GM19193 (cell line): Measurements from ENCODE around the gene GRM7.

Experiments
- POLR2A ChIP-seq: IDR thresholded peaks from 4 replicates; pipeline ENCODE4 v1.6.1; 2011; ENCODE audit not compliant: insufficient read depth, insufficient read length; ENCODE audit errors: extremely low read depth

The GRM7 gene

DNA sequence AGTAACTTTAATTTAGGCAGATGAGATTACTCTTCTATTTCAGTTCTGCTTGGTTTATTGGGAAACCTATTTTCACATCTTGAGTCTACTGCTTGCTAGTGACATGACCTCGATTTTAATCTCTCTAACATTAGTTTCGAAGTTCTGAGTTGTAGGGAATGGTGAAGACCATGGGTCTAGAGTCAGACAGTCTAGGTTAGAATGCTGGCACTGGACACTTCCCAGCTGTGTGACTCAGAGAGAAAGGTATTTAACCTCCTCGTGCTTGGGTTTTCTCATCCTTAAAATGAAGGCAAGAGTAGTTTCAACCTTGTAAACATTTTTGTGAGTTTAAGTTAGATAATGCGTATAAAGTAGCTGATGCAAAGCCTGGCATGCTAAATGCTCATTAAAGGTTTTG lies 422.1 kb downstream of the GRM7 start:
- no peak for TF ChIP-seq POLR2A

DNA sequence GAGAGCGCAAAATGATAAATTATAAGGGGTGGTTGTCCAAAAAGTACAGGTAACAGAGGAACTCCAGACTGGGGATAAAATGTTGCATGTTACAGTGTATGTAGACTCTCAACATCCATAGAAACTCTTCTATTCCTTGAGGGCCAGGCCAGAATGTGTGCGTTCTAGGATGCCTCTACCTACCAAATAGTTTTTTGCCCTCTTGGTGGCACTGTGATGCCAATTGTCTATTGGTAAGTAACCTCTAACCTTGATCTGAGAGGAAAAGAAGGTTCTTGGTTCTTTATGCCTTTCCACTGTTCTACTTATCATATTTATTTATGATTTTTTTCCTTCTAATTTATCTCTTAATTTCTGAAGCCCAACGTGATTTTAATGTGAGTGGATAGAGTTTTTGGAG lies 424.6 kb downstream of the GRM7 start:
- TF ChIP-seq POLR2A: no peak

DNA sequence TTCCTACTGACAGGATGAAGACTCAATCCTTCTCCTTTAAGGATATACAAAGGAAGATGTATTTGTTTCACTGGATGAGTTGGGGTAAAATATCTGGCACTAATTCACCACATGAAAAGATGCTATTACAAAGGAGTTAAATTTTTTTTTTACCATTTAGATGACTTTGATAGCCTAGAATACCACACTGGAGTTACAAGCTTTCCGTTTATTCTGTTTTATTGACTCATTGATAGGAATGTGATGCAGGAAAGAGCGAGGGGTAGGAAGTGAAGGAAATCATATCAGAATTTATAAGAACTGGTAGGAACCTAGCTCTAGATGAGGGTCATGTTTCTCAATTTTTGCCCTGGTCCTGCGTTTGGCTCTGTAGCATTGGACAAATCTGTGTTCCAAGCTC lies 427.2 kb downstream of the GRM7 start:
- no peak for TF ChIP-seq POLR2A

GRCh38 chr3:7289121-7289520 lies 428.2 kb downstream of the GRM7 start:
- no peak for TF ChIP-seq POLR2A

DNA sequence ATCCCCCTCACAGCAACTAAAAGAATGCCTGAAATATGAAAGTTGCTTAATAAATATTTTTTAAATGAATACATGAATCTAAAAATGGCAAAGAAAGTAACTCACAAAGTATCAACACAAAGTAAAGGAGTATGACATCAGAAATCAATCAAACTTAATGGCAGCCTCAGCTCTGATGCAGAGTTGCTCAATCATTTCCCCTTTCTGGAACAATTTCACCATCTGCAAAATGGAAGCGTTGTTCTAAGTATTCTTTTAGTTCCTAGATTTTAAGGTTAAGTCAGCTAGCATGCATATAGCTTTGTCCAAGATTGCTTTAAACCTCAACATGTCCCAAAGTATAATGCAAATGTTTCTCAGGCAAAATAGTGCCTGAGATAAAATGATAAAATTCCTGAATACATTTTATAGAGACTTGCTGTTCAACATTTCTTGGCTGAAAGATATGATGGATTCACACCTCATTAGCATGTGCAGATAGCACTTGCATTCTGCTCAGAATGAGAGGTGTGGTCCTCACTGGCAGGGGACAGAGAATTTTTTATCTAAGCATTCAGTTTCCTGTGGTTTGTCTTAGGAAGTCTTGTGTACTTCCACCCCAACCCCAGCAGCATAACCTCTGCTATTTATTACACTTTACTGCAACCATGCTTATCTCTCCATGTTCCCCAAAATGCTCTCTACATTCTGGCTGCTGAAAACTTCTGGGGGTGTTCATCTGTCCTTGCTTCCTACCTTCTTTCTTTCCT lies 429.3 kb downstream of the GRM7 start:
- no peak for TF ChIP-seq POLR2A

GRCh38 chr3:7292362-7292761 lies 431.4 kb downstream of the GRM7 start:
- TF ChIP-seq POLR2A: no peak

DNA sequence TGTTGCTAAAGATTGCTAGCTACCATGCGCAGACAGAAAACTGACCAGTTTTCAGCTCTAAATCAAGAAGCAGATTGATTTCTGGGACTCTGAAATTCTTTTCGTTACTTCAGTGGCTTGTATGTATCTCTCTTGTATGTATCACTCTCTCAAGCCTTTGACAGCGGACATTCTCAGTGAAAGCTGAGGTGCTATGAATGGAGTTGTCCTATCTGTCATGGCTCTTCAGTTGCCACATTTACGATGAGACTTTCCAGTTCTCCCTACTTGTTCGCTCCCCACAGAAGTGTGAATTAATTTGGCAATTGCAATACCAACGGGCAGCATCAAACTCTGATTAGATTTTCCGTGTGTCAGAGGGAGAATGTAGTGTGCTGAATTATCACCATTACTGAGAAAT lies 432.4 kb downstream of the GRM7 start:
- no peak for TF ChIP-seq POLR2A

DNA sequence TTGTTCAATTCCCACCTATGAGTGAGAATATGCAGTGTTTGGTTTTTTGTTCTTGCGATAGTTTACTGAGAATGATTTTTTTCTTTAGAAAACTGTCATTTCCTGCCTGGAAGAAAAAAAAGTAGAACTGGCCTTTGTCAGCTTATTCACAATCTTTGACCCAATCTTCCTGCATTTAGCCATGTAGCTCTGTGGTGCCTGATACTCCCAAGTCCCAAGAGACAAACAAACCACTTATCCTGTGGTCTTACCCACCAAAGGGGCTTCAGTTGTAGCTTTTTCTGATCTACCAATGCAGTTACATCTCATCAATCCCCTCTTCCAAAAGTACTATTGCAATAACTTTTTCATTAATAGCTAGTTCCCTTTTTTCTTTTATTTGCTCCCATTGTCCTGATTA lies 444.6 kb downstream of the GRM7 start:
- TF ChIP-seq POLR2A: no peak

GRCh38 chr3:7306901-7307300 lies 446.0 kb downstream of the GRM7 start:
- TF ChIP-seq POLR2A: no peak

- TF ChIP-seq POLR2A: no peak
Measured at GRCh38 chr3:7307410-7307809, 446.5 kb downstream of the GRM7 start.

- TF ChIP-seq POLR2A: no peak
Measured at GRCh38 chr3:7309641-7310102, 448.8 kb downstream of the GRM7 start.

GRCh38 chr3:7315037-7315436 lies 454.1 kb downstream of the GRM7 start:
- TF ChIP-seq POLR2A: no peak

DNA sequence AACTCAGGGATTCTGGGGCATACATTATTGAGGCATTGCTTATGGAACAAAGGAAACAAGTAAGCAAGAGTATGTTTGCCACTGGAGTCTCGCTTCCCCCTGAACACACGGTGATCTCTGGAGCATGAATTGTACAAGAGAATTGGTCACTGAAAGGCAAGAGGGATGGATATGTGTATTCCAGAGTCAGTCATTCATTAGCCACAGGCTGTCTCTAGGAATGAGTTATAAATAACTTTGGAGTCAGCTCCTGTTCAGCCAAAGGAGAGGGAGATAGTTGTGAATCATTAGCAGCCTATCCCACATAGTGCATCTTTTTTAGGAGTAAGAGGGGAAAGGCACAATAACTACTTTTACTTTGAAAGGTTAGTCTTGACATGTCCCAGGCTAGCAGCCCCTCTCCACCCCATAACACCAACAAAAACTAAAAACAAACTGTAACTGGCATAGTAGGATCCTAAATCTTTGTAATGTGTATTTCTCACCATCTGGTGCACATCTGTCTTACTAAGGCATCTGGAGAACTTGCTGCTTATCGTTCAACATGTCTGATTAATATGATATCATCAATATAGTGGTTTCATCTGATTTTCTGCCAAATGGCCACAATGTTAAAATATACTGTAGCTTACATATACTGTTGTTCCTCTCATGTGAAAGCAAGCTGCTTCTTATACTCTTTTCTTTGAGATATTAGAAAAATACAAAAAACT lies 462.2 kb downstream of the GRM7 start:
- TF ChIP-seq POLR2A: no peak

DNA sequence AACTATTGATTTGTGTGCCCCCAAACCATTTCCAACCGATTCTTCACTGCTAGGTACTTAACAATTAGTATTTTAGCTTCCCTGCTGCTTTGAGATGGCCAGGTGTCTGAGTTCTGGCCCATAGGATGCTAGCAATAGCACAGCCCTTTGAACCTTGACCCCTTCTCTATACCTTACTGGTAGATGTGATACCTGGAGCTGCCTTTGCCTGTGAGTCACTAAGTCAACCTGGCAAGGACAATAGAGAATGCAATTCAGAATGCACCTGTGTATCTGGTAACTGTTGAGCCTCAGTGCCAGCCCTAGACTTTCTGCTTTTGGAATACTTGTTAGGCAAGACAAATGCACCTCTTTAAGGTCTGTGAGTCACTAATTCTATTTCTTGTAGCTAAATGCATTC lies 467.4 kb downstream of the GRM7 start:
- TF ChIP-seq POLR2A: no peak

- TF ChIP-seq POLR2A: no peak
Measured at GRCh38 chr3:7332696-7333095, 471.8 kb downstream of the GRM7 start.

- no peak for TF ChIP-seq POLR2A
Measured at GRCh38 chr3:7333125-7333524, 472.2 kb downstream of the GRM7 start.

- no peak for TF ChIP-seq POLR2A
Measured at GRCh38 chr3:7340795-7341194, 479.9 kb downstream of the GRM7 start.

DNA sequence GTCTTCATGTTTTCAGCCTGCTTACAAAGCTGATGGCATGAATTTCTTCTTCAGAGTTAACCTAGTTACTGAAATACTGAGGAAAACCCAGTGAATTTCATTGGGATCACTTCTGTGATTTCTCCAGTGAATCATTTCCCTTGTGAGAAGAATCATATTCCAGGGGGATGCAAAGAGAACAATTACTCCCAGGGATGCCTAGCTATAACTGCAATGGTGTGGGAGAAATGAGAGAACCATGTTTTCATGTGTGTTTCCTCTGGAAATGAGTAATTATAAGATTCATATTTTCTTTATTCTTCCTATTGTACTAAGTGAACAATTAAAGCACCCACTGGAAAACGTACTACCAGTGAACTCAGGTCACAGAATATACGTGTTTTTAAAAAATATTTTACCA lies 485.4 kb downstream of the GRM7 start:
- no peak for TF ChIP-seq POLR2A
